Retinal pigment epithelial cell (primary cell): ENCODE data around the gene RETN.

Experiments used
- DNase-seq: peaks from one replicate; pipeline ENCODE4 v3.0.0-alpha.2; 2010; ENCODE audit warnings: low read depth
- H3K4me3 ChIP-seq: 2 replicates; pipeline ENCODE4 v1.5.1; 2011; ENCODE audit warnings: mild to moderate bottlenecking, low read length, control low read depth, moderate library complexity
- CTCF ChIP-seq: conservative IDR thresholded peaks from 2 replicates; pipeline ENCODE4 v1.5.1; 2011; ENCODE audit warnings: low read depth, low read length, control low read depth, inconsistent platforms

The RETN gene

GRCh38 chr19:7652061-7652641, 16.7 kb upstream of the RETN start:
- peak overlapping the region; percentile 18 for H3K4me3 ChIP-seq
- peak; percentile 19 for DNase-seq

DNA sequence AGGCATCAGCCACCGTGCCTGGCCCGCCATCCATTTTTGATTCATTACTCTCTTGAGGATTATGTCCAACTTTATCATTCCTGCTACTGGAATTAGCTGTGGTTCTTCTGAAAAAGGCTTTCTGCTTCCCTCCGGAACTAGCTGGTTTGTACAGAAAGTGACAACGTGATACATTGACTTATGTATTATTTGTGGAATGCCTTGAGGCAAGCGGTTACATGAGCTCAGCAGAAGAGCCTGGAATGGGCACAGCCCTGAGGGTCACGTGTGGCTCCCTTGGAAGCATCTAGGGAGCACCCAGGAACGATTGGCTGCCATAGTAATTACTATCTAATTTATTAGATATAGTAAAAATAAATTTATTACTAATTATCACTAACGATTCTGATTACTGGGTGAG, 14.4 kb upstream of the RETN start:
- no peak for TF ChIP-seq CTCF
- H3K4me3 ChIP-seq = no peak overlapping the region
- DNase-seq = no peak

More at GRCh38 chr19:7652061-7652641, 16.7 kb upstream of the RETN start:
- TF ChIP-seq CTCF = peak; percentile 98

DNA sequence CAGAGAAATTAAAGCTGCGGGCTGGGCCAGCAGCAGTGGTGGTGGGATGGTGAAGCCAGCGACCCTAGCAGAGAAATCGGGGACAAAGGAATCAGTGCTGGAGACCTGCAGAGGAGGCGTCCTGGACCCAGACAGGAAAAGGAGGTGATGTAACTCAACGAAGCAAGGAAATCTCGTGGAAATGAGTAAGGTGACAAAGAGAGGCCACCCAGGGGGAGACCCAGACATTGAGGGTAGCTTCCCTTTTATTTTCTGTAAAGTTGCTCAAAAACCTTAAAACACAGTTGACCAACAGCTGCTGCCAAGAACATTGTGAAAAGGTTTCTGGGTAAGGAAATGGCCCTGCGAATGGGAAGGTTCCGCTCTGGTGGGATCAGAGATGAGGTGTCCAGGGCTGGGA, 13.3 kb upstream of the RETN start:
- no peak overlapping the region for H3K4me3 ChIP-seq

DNA sequence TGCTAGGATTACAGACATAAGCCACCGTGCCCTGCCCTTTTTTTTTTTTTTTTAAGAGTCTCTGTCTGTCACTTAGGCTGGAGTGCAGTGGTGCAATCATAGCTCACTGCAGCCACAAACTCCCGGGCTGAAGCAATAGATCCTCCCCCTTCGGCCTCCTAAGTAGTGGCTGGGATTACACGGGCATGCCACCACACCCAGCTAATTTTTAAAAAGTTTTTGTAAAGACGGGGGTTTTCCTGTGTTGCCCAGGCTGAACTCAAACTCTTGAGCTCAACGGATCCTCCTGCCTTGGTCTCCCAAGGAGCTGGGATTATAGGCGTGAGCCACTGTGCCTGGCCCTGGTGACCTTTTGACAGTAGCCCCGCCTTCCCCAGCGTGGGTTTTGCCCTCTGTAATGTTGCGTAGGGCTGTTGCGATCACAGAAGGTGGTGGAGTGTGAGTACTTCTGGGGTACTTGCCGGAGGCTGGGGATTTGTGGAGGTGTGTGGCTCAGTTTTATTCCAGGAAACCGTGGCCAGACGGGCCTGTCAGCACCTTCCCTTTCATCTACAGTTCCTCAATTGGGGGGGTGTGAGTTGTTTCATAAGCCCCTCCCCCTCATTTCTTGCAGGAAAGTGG, 11.6 kb upstream of the RETN start:
- DNase-seq = no peak
- TF ChIP-seq CTCF = no peak
- H3K4me3 ChIP-seq = no peak overlapping the region

More for the DNA sequence above, 13.3 kb upstream of the RETN start:
- no peak for DNase-seq
- TF ChIP-seq CTCF = no peak

DNA sequence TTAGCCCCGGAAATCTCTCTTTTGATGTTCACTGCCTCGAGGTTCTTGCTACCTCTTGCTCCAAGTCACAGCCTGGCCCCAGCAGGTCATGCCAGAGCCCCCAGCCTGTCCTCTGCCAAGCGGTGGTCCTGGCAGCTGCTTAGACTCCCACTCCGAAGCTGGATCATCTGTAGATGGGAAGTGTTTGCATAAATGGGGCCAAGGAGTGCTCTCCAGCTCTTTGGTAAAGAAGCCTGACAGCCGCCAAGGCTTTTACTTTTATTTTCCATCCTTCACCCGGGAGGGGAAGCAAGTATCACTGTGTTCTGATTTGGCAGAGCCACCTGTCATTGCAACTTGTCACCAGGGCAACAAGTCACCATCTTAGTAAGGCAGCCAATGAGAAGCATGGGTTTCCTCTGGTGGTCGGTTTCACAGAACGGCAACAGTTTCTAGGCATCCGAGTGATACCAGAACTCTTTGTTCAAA, 10.6 kb upstream of the RETN start:
- no peak for TF ChIP-seq CTCF
- no peak for DNase-seq

DNA sequence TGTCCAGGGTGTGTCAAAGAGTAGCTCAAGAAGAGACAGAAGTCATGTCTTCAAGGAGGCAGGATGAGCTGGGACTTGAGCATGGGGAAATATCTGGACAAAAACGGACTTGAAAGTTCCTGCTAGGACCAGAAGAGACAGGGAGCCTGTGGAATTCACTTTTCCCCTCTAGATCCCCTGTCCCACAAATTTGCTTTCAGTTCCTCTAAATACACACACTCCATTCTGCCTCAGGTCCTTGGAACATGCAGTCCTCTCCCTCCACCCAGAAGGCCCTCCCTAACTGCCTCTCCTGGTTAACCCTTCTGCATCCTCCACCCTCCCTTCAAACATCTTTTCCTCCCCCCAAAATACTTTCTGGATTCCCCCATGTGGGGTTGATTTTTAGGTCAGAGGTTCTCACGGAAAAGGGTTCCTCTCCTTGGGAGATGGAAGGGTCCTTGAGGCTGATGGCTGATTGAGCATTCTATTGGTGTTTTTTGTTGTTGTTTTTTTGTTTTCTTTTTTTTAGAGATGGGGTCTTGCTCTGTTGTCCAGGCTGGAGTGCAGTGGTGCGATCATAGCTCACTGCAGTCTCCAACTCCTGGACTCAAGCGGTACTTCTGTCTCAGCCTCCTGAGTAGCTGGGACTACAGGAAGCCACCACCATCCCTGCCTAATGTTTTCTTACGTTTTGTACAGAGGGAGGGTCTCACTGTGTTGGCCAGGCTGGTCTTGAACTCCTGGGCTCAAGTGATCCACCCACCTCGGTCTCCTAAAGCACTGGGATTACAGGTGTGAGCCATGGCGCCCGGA, 6.9 kb upstream of the RETN start:
- no peak overlapping the region for H3K4me3 ChIP-seq
- no peak for TF ChIP-seq CTCF
- no peak for DNase-seq

More for the DNA sequence above, 10.6 kb upstream of the RETN start:
- no peak overlapping the region for H3K4me3 ChIP-seq
